Stomach (tissue), 9 donors: Measurements from ENCODE around the gene ASTN2. TPM values are rescaled to one million over a fixed set of nuclear protein-coding genes. Genes with fewer than 3 reads are reported as not detected.

ENCODE experiments used
- DNase-seq, 2 donors: peaks; one replicate each; pipeline versions ENCODE4 v3.0.0 to v3.0.0-alpha.2; 2013 to 2019
- H3K27ac ChIP-seq, 5 donors: fragments of 200-600 bp in 4 of 5; sonication (generic) in 4 of 5; one replicate each; pipeline ENCODE4 v1.5.1; 2013 to 2019; ENCODE audit warnings: mild to moderate bottlenecking in 1 of 5, moderate library complexity in 1 of 5
- H3K27me3 ChIP-seq, 3 donors: fragments of 200-600 bp; sonication (generic); one replicate each; pipeline ENCODE4 v1.5.1; 2017 to 2019; ENCODE audit warnings: mixed run types in 1 of 3
- H3K36me3 ChIP-seq, 4 donors: fragments of 200-600 bp; sonication (generic); 1 replicate in 3 of 4; 2 replicates in 1 of 4; pipeline ENCODE4 v1.5.1; 2016 to 2019
- H3K4me1 ChIP-seq, 4 donors: fragments of 200-600 bp; sonication (generic); one replicate each; pipeline ENCODE4 v1.5.1; 2016 to 2019
- H3K4me3 ChIP-seq, 4 donors: fragments of 200-600 bp; sonication (generic) in 3 of 4; one replicate each; pipeline ENCODE4 v1.5.1; 2016 to 2019; ENCODE audit warnings: mild to moderate bottlenecking in 1 of 4
- H3K9me3 ChIP-seq, 4 donors: fragments of 200-600 bp; sonication (generic); one replicate each; pipeline ENCODE4 v1.5.1; 2016 to 2019
- EP300 ChIP-seq: sonication (generic); formaldehyde crosslinking; IDR thresholded peaks from one replicate; pipeline ENCODE4 v1.6.1; 2017; ENCODE audit warnings: antibody characterized with exemption
- POLR2A ChIP-seq, 4 donors: fragments of 450-650 bp; IDR thresholded peaks; one replicate each; pipeline ENCODE4 v1.6.1; 2016; ENCODE audit warnings: antibody characterized with exemption in 4 of 4, control low read depth in 2 of 4, mild to moderate bottlenecking in 1 of 4, moderate library complexity in 1 of 4
- POLR2AphosphoS5 ChIP-seq, 3 donors: sonication (generic); formaldehyde crosslinking; IDR thresholded peaks; one replicate each; pipeline ENCODE4 v1.6.1; 2016; ENCODE audit warnings: antibody characterized with exemption in 3 of 3
- WGBS, 5 donors: extraction: QIAGEN DNeasy Blood & Tissue Kit in 3 of 5; methylation state at CpG; one replicate each; pipeline versions ENCODE4 v1.1.5 to v1.1.7; 2013 to 2018; 5-methylcytosine and 5-hydroxymethylcytosine counted together
- intact Hi-C: fragments of 100-400 bp; cut with DNase I; formaldehyde crosslinking; loops from one replicate; pipeline ENCODE4 v1.15.1; 2023; ENCODE audit warnings: low total_unique reads
- polyA plus RNA-seq, 3 donors: library from polyadenylated mRNA; stranded (reverse); fragments of 200-250 nt; gene quantifications; one replicate each; pipeline ENCODE4 v1.2.3, GENCODE V29; 2013
- total RNA-seq, 5 donors: library from RNA; depleted of rRNA; stranded (reverse); fragments of >200 nt; gene quantifications; one replicate each; pipeline versions ENCODE4 v1.1.0 to v1.2.3, GENCODE V29; 2014 to 2016
- TF ChIP-seq, protein P1 (sequence below), 7 experiments: fragments of 450-650 bp in 4 of 7; fragments of 200-600 bp in 3 of 7; sonication (generic) in 3 of 7; IDR thresholded peaks; one replicate each; pipeline ENCODE4 v1.5.1; 2016 to 2019; ENCODE audit warnings: antibody characterized with exemption in 7 of 7, control low read depth in 2 of 7, mild to moderate bottlenecking in 1 of 7
- donor health status: healthy with polysubstance abuse.
- donor health status: Bipolar disorder and iron deficiency.
- donor health status: healthy.

Gene ASTN2
- total and polyA plus RNA-seq, 8 donors = 2.1 to 22.3 (median 4.2) TPM; not detected in 1

DNA sequence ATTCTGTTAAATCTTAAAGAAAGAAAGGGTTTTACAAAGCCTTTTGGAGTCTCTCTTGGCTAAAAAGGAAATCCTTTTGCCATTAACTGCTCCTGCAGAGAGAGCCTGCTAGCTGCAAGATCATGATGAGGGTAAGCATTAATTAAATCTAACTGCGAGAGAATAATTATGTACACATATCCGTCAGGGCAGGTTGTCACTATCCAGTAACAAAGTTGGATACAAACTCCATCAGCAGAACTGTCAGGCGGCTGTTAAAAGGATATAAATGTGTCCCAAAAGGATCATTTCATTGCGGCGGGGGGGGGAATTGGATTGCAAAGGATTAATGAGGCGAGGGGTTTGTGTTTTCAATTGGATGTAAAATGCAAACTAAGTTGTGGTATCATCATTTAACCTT, 289.3 kb downstream of the ASTN2 start:
- TF ChIP-seq POLR2A (IDR thresholded peaks at IDR 0.05) (no peak), POLR2AphosphoS5 (IDR thresholded peaks at IDR 0.05) (no peak), EP300 (no peak)
- TF ChIP-seq, protein P1, sequence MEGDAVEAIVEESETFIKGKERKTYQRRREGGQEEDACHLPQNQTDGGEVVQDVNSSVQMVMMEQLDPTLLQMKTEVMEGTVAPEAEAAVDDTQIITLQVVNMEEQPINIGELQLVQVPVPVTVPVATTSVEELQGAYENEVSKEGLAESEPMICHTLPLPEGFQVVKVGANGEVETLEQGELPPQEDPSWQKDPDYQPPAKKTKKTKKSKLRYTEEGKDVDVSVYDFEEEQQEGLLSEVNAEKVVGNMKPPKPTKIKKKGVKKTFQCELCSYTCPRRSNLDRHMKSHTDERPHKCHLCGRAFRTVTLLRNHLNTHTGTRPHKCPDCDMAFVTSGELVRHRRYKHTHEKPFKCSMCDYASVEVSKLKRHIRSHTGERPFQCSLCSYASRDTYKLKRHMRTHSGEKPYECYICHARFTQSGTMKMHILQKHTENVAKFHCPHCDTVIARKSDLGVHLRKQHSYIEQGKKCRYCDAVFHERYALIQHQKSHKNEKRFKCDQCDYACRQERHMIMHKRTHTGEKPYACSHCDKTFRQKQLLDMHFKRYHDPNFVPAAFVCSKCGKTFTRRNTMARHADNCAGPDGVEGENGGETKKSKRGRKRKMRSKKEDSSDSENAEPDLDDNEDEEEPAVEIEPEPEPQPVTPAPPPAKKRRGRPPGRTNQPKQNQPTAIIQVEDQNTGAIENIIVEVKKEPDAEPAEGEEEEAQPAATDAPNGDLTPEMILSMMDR (IDR thresholded peaks at IDR 0.05) = no peak
- no peaks in the 10 kb centered on the region for H3K27me3 ChIP-seq
- WGBS, 5 donors = 37 to 62% (median 52%) methylated on average over 6 of the region's 6 CpGs
- no peaks in the 10 kb centered on the region for H3K9me3 ChIP-seq
- intact Hi-C loops = no loop called here
- H3K36me3 ChIP-seq = no peaks in the 10 kb centered on the region
- DNase-seq = peak in 1 of 2 donors; percentile 3
- H3K27ac ChIP-seq = no peak overlapping the region
- H3K4me1 ChIP-seq = no peaks in the 10 kb centered on the region
- H3K4me3 ChIP-seq = no peak overlapping the region

DNA sequence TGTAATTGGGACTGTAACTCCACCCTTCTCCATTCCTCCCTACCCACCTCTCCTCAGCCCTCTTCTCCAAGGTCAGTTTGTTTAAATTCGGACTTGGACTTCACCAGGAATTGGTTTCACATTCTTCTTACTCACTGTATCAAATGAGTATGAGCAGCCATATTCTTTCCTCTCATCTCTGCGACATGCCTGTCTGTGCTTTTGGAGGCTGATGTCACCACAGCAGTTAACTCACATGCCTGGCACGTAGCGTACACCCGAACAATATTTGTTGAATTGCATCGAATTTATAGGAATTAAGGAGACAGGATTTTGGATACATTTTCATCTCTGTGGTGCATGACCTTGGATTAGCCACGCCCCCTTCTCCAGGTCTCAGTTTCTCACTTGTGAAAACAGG, 291.1 kb downstream of the ASTN2 start:
- no peak overlapping the region for H3K4me3 ChIP-seq
- 81 to 86% (median 84%) methylated on average over 7 of the region's 7 CpGs for WGBS, 5 donors
- no peaks in the 10 kb centered on the region for H3K9me3 ChIP-seq
- no peak for DNase-seq
- H3K36me3 ChIP-seq = no peaks in the 10 kb centered on the region
- intact Hi-C loops = no loop called here
- no peaks in the 10 kb centered on the region for H3K27me3 ChIP-seq
- H3K4me1 ChIP-seq = no peaks in the 10 kb centered on the region
- H3K27ac ChIP-seq = no peak overlapping the region
- TF ChIP-seq POLR2A (IDR thresholded peaks at IDR 0.05) (no peak), POLR2AphosphoS5 (IDR thresholded peaks at IDR 0.05) (no peak), EP300 (no peak)
- TF ChIP-seq, protein P1 (IDR thresholded peaks at IDR 0.05) = no peak

DNA sequence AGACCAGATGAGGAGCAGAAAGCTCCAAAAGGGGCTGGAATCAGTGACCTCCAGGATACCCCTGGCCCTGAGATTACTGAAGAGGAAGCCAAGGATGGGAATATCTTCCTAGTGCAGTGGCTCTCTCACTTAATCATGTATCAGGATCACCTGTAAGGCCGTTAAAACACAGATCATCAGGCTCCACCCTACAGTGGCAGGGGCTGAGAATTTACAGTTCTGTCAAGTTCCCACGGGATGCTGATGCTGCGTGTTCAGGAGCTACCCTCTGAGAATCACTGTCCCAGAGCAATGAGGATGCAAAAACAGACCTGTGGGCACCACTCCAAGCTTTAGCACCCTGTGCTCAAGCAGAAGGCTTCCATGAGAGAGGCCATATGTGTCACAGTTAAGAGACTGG, 291.9 kb downstream of the ASTN2 start:
- Histone ChIP-seq H3K4me3 (no peak overlapping the region), H3K27ac (no peak overlapping the region), H3K27me3 (no peaks in the 10 kb centered on the region), H3K4me1 (no peaks in the 10 kb centered on the region), H3K36me3 (no peaks in the 10 kb centered on the region), H3K9me3 (no peaks in the 10 kb centered on the region)
- TF ChIP-seq, protein P1 (IDR thresholded peaks at IDR 0.05) = no peak
- TF ChIP-seq POLR2AphosphoS5 (IDR thresholded peaks at IDR 0.05) (no peak), EP300 (no peak)
- intact Hi-C loops = no loop called here
- no peak for DNase-seq
- 70 to 93% (median 79%) methylated on average over 3 of the region's 3 CpGs for WGBS, 5 donors

DNA sequence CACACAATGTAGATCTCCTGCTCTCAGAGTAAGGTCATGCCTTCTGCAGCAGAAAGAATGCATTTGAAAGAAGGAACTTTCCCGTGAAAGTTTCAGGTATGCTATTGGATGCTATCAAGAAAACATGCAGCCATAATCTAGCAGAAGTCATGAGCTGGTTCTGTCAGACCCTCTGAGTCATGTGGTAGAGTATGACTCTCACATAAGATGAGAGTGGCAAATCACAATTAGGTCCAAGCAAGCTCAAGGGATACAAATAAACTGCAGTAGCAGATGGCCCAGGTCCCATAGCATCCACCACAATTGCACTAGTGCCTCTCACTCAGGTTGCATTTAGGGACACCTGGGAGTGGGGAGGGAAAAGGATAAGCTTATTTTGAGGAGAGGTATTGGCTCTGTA, 292.8 kb downstream of the ASTN2 start:
- no peak overlapping the region for H3K27ac ChIP-seq
- H3K27me3 ChIP-seq = no peaks in the 10 kb centered on the region
- H3K9me3 ChIP-seq = no peaks in the 10 kb centered on the region
- no peaks in the 10 kb centered on the region for H3K4me1 ChIP-seq
- WGBS, 5 donors = 79 to 100% (median 81%) methylated on average over 1 of the region's 1 CpG
- H3K36me3 ChIP-seq = no peaks in the 10 kb centered on the region
- intact Hi-C loops = no loop called here
- TF ChIP-seq POLR2AphosphoS5 (IDR thresholded peaks at IDR 0.05) (no peak), EP300 (no peak), POLR2A (IDR thresholded peaks at IDR 0.05) (no peak)
- TF ChIP-seq, protein P1 (IDR thresholded peaks at IDR 0.05) = no peak
- H3K4me3 ChIP-seq = no peak overlapping the region
- DNase-seq = no peak
